Tibial artery (tissue), 4 donors: ENCODE results near the gene FAM131B.

Experiments
- DNase-seq, 2 donors: peaks; one replicate each; pipeline ENCODE4 v3.0.0-alpha.2; 2019
- H3K27ac ChIP-seq, 2 donors: fragments of 200-600 bp; sonication (generic) in 1 of 2; 1 replicate in 1 of 2; 2 replicates in 1 of 2; pipeline ENCODE4 v1.5.1; 2018 to 2019; ENCODE audit warnings: mild to moderate bottlenecking in 1 of 2
- H3K27me3 ChIP-seq, 2 donors: fragments of 200-600 bp; sonication (generic) in 1 of 2; one replicate each; pipeline versions ENCODE4 v1.5.1 to v1.6.0; 2016 to 2019
- H3K36me3 ChIP-seq, 3 donors: fragments of 200-600 bp; sonication (generic) in 2 of 3; one replicate each; pipeline ENCODE4 v1.5.1; 2016 to 2019; ENCODE audit warnings: mild to moderate bottlenecking in 2 of 3
- H3K4me1 ChIP-seq, 4 donors: fragments of 200-600 bp; sonication (generic) in 2 of 4; 1 replicate in 3 of 4; 2 replicates in 1 of 4; pipeline ENCODE4 v1.5.1; 2016 to 2019
- H3K4me3 ChIP-seq, 2 donors: fragments of 200-600 bp; sonication (generic) in 1 of 2; 1 replicate in 1 of 2; 2 replicates in 1 of 2; pipeline ENCODE4 v1.5.1; 2018 to 2019; ENCODE audit warnings: mild to moderate bottlenecking in 2 of 2
- H3K9me3 ChIP-seq, 3 donors: fragments of 200-600 bp; sonication (generic) in 1 of 3; one replicate each; pipeline ENCODE4 v1.5.1; 2016 to 2019
- CTCF ChIP-seq, 2 experiments: fragments of 200-600 bp in 1 of 2; fragments of 450-650 bp in 1 of 2; IDR thresholded peaks; one replicate each; pipeline ENCODE4 v1.5.1; 2017 to 2019; ENCODE audit warnings: antibody characterized with exemption in 2 of 2, mild to moderate bottlenecking in 1 of 2, moderate library complexity in 1 of 2
- intact Hi-C: fragments of 100-400 bp; cut with DNase I; formaldehyde crosslinking; loops from one replicate; pipeline ENCODE4 v1.15.0; 2023; ENCODE audit warnings: low total_unique reads

The FAM131B gene

GRCh38 chr7:143359771-143360353 is 2.7 kb downstream of the FAM131B start:
- DNase-seq = no peak
- Histone ChIP-seq H3K4me1 (peaks cover 0 to 18% (median 14%) of the 10 kb centered on the region in 4 donors), H3K4me3 (no peak overlapping the region), H3K36me3 (no peaks in the 10 kb centered on the region), H3K27ac (no peak overlapping the region), H3K27me3 (peaks cover 0 to 26% of the 10 kb centered on the region in 2 donors), H3K9me3 (no peaks in the 10 kb centered on the region)
- no peak for TF ChIP-seq CTCF (IDR thresholded peaks at IDR 0.05)
- intact Hi-C loops = loop anchor here (5.0 to 10.0 kb wide), 2 partner anchors 55 to 68 kb away; no protein-coding TSS in a partner anchor

GRCh38 chr7:143358626-143359025 is 3.9 kb downstream of the FAM131B start:
- no peak overlapping the region for H3K27ac ChIP-seq

GRCh38 chr7:143356414-143357050 is 6.0 kb downstream of the FAM131B start:
- H3K27me3 ChIP-seq = peaks cover 0 to 20% of the 10 kb centered on the region in 2 donors
- no peak for TF ChIP-seq CTCF (IDR thresholded peaks at IDR 0.05)
- no peak overlapping the region for H3K27ac ChIP-seq
- peaks cover 0 to 4% (median 2%) of the 10 kb centered on the region in 4 donors for H3K4me1 ChIP-seq
- H3K9me3 ChIP-seq = no peaks in the 10 kb centered on the region
- DNase-seq = no peak
- H3K36me3 ChIP-seq = no peaks in the 10 kb centered on the region
- no peak overlapping the region for H3K4me3 ChIP-seq
- intact Hi-C loops = no loop called here

More at GRCh38 chr7:143358626-143359025, 3.9 kb downstream of the FAM131B start:
- Histone ChIP-seq H3K36me3 (no peaks in the 10 kb centered on the region), H3K9me3 (no peaks in the 10 kb centered on the region), H3K4me3 (no peak overlapping the region), H3K27me3 (peaks cover 0 to 29% of the 10 kb centered on the region in 2 donors), H3K4me1 (peaks cover 0 to 18% (median 14%) of the 10 kb centered on the region in 4 donors)
- no peak for TF ChIP-seq CTCF (IDR thresholded peaks at IDR 0.05)
- DNase-seq = no peak
- intact Hi-C loops = no loop called here

GRCh38 chr7:143355450-143356385 is 6.8 kb downstream of the FAM131B start:
- Histone ChIP-seq H3K4me1 (no peaks in the 10 kb centered on the region), H3K27me3 (peaks cover 0 to 24% of the 10 kb centered on the region in 2 donors), H3K36me3 (no peaks in the 10 kb centered on the region), H3K4me3 (no peak overlapping the region), H3K27ac (no peak overlapping the region), H3K9me3 (no peaks in the 10 kb centered on the region)
- TF ChIP-seq CTCF (IDR thresholded peaks at IDR 0.05) = no peak
- intact Hi-C loops = no loop called here
- no peak for DNase-seq

- intact Hi-C loops = no loop called here
- Histone ChIP-seq H3K27ac (no peak overlapping the region), H3K9me3 (no peaks in the 10 kb centered on the region), H3K4me1 (no peaks in the 10 kb centered on the region), H3K36me3 (no peaks in the 10 kb centered on the region), H3K27me3 (peaks cover 0 to 25% of the 10 kb centered on the region in 2 donors), H3K4me3 (no peak overlapping the region)
- TF ChIP-seq CTCF (IDR thresholded peaks at IDR 0.05) = no peak
- no peak for DNase-seq
Measured at GRCh38 chr7:143354965-143355364, 7.5 kb downstream of the FAM131B start.
